ENCODE data around the gene TAOK1. TPM values are rescaled to one million over a fixed set of nuclear protein-coding genes. Genes with fewer than 3 reads are reported as not detected.

Gene TAOK1
- total RNA-seq, 1 donor from 2014 or later, result 89.1 TPM

GRCh38 chr17:29566473-29567303 is 176.5 kb downstream of the TAOK1 start, which contains the start of gene ABHD15:
Gene ABHD15, minus strand, starts transcription at chr17:29567037. Its CDS starts 71 bp downstream, at chr17:29566966.
- Mint-ChIP-seq H3K27ac (peak within 1 kb of the TSS; percentile 88), H3K36me3 (ENCODE audit: insufficient read depth) (peaks cover 3% of the 10 kb centered on the region), H3K4me3 (ENCODE audit: low read depth) (peak within 1 kb of the TSS; percentile 88), H3K4me1 (ENCODE audit: low read depth) (peaks cover 13% of the 10 kb centered on the region), H3K9me3 (ENCODE audit: low read depth) (no peaks in the 10 kb centered on the region), H3K27me3 (peaks cover 46% of the 10 kb centered on the region)
- DNase-seq (ENCODE audit: low spot score, unreplicated experiment), result no peak
- TF ChIP-seq, protein P1, sequence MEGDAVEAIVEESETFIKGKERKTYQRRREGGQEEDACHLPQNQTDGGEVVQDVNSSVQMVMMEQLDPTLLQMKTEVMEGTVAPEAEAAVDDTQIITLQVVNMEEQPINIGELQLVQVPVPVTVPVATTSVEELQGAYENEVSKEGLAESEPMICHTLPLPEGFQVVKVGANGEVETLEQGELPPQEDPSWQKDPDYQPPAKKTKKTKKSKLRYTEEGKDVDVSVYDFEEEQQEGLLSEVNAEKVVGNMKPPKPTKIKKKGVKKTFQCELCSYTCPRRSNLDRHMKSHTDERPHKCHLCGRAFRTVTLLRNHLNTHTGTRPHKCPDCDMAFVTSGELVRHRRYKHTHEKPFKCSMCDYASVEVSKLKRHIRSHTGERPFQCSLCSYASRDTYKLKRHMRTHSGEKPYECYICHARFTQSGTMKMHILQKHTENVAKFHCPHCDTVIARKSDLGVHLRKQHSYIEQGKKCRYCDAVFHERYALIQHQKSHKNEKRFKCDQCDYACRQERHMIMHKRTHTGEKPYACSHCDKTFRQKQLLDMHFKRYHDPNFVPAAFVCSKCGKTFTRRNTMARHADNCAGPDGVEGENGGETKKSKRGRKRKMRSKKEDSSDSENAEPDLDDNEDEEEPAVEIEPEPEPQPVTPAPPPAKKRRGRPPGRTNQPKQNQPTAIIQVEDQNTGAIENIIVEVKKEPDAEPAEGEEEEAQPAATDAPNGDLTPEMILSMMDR (IDR thresholded peaks at IDR 0.05; ENCODE audit: unreplicated experiment), result peak; percentile 6

DNA sequence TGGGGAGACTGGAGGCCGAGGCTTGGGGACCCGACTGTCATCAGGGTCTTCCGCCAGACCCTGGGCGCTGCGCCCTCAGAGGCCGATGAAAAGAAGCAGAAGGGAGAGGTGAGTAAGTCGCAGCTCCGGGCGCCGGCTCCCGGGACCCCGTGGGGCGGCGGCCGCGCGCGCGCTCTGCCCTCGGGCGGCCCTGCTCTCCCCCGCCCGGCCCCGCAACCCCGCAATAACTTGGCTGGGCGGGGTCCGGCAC is 177.1 kb downstream of the TAOK1 start:
- H3K36me3 Mint-ChIP-seq (ENCODE audit: insufficient read depth), result peaks cover 3% of the 10 kb centered on the region
- TF ChIP-seq, protein P1 (IDR thresholded peaks at IDR 0.05; ENCODE audit: unreplicated experiment), result no peak
- no peak for DNase-seq (ENCODE audit: low spot score, unreplicated experiment)
- H3K27me3 Mint-ChIP-seq, result peaks cover 40% of the 10 kb centered on the region
- H3K4me3 Mint-ChIP-seq (ENCODE audit: low read depth), result peak overlapping the region; percentile 88
- H3K4me1 Mint-ChIP-seq (ENCODE audit: low read depth), result peaks cover 13% of the 10 kb centered on the region
- H3K9me3 Mint-ChIP-seq (ENCODE audit: low read depth), result no peaks in the 10 kb centered on the region
- no peak overlapping the region for H3K27ac Mint-ChIP-seq

DNA sequence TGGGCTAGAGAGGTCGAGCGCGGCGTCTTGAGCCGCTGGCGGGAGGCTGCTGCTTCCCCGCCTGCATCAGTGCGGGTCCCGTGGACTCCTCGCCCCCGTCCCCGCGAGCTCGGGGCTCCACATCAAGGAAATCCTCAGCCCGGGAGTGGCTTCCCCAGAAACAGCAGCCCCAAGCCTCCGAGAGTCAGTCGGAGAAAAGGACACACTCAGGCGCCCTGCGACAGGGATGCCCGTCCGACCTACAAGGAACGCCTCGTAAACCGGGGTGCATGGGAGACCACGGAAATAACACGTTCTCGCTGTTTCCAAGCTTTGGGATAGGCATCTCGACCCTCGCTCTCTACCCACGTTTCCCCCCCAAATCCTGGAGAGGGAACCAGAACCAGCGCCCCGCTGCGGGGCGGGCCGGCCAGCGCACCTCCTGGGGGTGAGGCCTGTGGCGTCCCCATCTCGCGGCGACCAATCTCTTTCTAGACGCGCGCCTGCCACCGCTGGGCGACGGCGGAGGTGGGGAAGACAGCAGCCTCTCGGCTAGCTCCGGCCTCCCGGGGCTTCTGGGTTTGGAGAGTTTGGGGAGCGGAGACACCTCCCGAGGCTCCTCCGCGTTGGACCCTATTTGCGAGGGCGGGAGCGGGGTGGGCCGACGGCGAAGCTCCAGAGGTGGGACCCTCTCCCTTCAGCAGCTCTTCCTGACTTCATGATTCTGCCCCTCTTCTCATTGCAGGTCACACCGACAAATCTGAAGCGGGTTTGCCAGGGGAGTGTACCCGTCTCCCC is 177.6 kb downstream of the TAOK1 start:
- Mint-ChIP-seq H3K36me3 (ENCODE audit: insufficient read depth) (peaks cover 3% of the 10 kb centered on the region), H3K27ac (peak overlapping the region; percentile 88), H3K4me1 (ENCODE audit: low read depth) (peaks cover 13% of the 10 kb centered on the region), H3K9me3 (ENCODE audit: low read depth) (no peaks in the 10 kb centered on the region), H3K4me3 (ENCODE audit: low read depth) (peak overlapping the region; percentile 88), H3K27me3 (peaks cover 35% of the 10 kb centered on the region)
- TF ChIP-seq, protein P1 (IDR thresholded peaks at IDR 0.05; ENCODE audit: unreplicated experiment), result peak; percentile 47
- peak; percentile 52 for DNase-seq (ENCODE audit: low spot score, unreplicated experiment)

DNA sequence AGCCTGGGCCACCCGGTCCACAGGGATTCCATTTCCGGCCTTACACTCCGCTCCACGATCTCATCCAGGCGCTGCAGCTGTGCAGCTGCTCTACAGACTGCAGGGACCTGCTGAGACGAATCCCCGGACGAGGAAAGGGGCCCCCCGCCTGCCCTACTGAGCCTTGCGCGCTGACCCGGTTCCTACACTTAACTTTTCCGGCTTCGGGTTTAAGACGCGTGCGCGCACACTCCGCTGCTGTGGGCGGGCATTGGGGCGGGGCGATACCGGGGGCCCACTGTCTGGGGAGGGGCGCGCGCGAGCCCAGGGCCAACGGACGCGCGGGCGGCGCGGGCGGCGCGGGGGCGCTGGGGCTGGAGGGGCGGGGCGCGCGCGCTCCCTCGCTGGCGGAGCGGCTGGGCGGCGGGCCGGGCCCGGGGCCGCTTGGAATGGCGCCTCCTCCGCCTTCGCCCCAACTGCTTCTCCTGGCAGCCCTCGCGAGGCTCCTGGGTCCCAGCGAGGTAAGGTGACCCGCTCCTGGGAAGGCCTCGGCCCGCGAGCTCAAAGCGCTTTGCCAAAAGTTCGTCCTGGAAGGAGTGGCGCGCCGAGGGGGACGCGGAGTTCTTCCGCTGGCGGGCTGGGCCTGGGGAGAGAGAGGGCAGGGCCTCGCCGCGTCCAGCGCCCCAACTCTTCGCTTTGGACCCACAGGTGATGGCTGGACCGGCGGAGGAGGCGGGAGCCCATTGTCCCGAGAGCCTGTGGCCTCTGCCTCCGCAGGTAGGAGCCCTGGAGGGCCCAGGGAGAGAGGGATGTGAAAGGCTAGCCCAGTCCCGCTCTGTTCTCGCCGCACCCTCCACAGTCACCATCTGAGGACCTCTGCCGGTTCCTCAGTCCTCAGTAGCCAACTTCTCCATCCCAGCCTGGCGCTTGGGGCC is 178.4 kb downstream of the TAOK1 start, which contains the start of gene TP53I13:
Gene TP53I13 (plus strand): TSS at position 371 of the 914 bp plus-strand sequence. CDS start 58 bp downstream, at position 429.
- TF ChIP-seq, protein P1 (IDR thresholded peaks at IDR 0.05; ENCODE audit: unreplicated experiment), result no peak
- H3K9me3 Mint-ChIP-seq (ENCODE audit: low read depth), result no peaks in the 10 kb centered on the region
- peaks cover 3% of the 10 kb centered on the region for H3K36me3 Mint-ChIP-seq (ENCODE audit: insufficient read depth)
- H3K4me3 Mint-ChIP-seq (ENCODE audit: low read depth), result peak within 1 kb of the TSS; percentile 88
- peak; percentile 71 for DNase-seq (ENCODE audit: low spot score, unreplicated experiment)
- H3K27me3 Mint-ChIP-seq, result peaks cover 31% of the 10 kb centered on the region
- H3K4me1 Mint-ChIP-seq (ENCODE audit: low read depth), result peaks cover 13% of the 10 kb centered on the region
- peak within 1 kb of the TSS; percentile 88 for H3K27ac Mint-ChIP-seq

Data from progenitor cell of endocrine pancreas (in vitro differentiated cells).